HG02973 (cell line): ENCODE measurements around the gene ANGPTL8.

ENCODE experiments used
- ATAC-seq: cut with Tn5 transposase; IDR thresholded peaks from one replicate; pipeline ENCODE4 v1.9.1; 2021; ENCODE audit warnings: moderate library complexity; ENCODE audit not compliant: unreplicated experiment

ANGPTL8 gene

GRCh38 chr19:11236324-11237301, 2.8 kb upstream of the ANGPTL8 start:
- ATAC-seq, result no peak

GRCh38 chr19:11237321-11237720, 2.1 kb upstream of the ANGPTL8 start:
- no peak for ATAC-seq

- no peak for ATAC-seq
Observed at GRCh38 chr19:11238041-11238440, 1.4 kb upstream of the ANGPTL8 start.

GRCh38 chr19:11238781-11239376, 540 bp upstream of the ANGPTL8 start:
- ATAC-seq, result no peak

GRCh38 chr19:11240008-11240444, 607 bp downstream of the ANGPTL8 start:
- ATAC-seq, result no peak

- ATAC-seq, result no peak
Observed at GRCh38 chr19:11242025-11242424, 2.6 kb downstream of the ANGPTL8 start.

- no peak for ATAC-seq
Observed at GRCh38 chr19:11242864-11243797, 3.7 kb downstream of the ANGPTL8 start.

- ATAC-seq, result no peak
Observed at GRCh38 chr19:11243798-11244169, 4.4 kb downstream of the ANGPTL8 start.

- no peak for ATAC-seq
Observed at GRCh38 chr19:11244846-11245589, 5.6 kb downstream of the ANGPTL8 start.

GRCh38 chr19:11246941-11247340, 7.5 kb downstream of the ANGPTL8 start:
- ATAC-seq, result no peak

GRCh38 chr19:11247391-11247790, 8.0 kb downstream of the ANGPTL8 start:
- ATAC-seq, result no peak

GRCh38 chr19:11247934-11248333, 8.5 kb downstream of the ANGPTL8 start:
- no peak for ATAC-seq

- ATAC-seq, result no peak
Observed at GRCh38 chr19:11248852-11249251, 9.4 kb downstream of the ANGPTL8 start.

GRCh38 chr19:11251217-11251616, 11.8 kb downstream of the ANGPTL8 start:
- no peak for ATAC-seq

- no peak for ATAC-seq
Observed at GRCh38 chr19:11251650-11252314, 12.4 kb downstream of the ANGPTL8 start.

- ATAC-seq, result no peak
Observed at GRCh38 chr19:11252665-11253355, 13.4 kb downstream of the ANGPTL8 start.

GRCh38 chr19:11254666-11255065, 15.2 kb downstream of the ANGPTL8 start:
- ATAC-seq, result no peak

GRCh38 chr19:11256189-11256588, 16.8 kb downstream of the ANGPTL8 start:
- no peak for ATAC-seq

- no peak for ATAC-seq
Observed at GRCh38 chr19:11257846-11258380, 18.5 kb downstream of the ANGPTL8 start.
